IMR-90 (cell line): ENCODE results near the gene OSBPL6. TPM values are rescaled to one million over a fixed set of nuclear protein-coding genes. Genes with fewer than 3 reads are reported as not detected.

Experiments
- ATAC-seq: fragments of 200-7000 bp; cut with Tn5 transposase; 2 replicates; pipeline ENCODE4 v1.9.1; 2020; ENCODE audit warnings: low read depth, mild to moderate bottlenecking, moderate library complexity
- BruUV-seq: library from RNA; stranded (reverse); fragments of 400-500 nt; replicated peaks from 2 replicates; lab custom pipeline; 2021; lab: Mats Ljungman, UMichigan
- CTCF ChIA-PET: fragments of 300-600 bp; formaldehyde crosslinking; extraction: SDS; loops from one replicate; lab custom pipeline; 2021; ENCODE audit warnings: antibody characterized with exemption; lab: Yijun Ruan, JAX
- POLR2A ChIA-PET: fragments of 300-600 bp; sonication (Branson Sonifier 250); formaldehyde crosslinking; loops from one replicate; lab custom pipeline; 2022; ENCODE audit warnings: antibody characterized with exemption; ENCODE audit not compliant: unreplicated experiment; lab: Charles Lee
- DNase-seq: peaks from one replicate; pipeline ENCODE4 v3.0.0; 2013
- H2AFZ ChIP-seq: replicated peaks from 2 replicates; pipeline ENCODE3; 2013; ENCODE audit warnings: low read length, mild to moderate bottlenecking; ENCODE audit not compliant: poor library complexity
- H2AK5ac ChIP-seq: 2 replicates; pipeline ENCODE4 v1.6.1; 2013; ENCODE audit warnings: low read depth, low read length, inconsistent platforms
- H2AK9ac ChIP-seq: replicated peaks from 2 replicates; pipeline ENCODE3; 2013; ENCODE audit warnings: mild to moderate bottlenecking, low read depth, low read length, moderate library complexity; ENCODE audit not compliant: poor library complexity
- H2BK120ac ChIP-seq: 2 replicates; pipeline ENCODE4 v1.6.1; 2013; ENCODE audit warnings: low read depth, low read length, inconsistent platforms
- H2BK15ac ChIP-seq: 3 replicates; pipeline ENCODE4 v1.6.1; 2013; ENCODE audit warnings: low read depth, low read length, inconsistent platforms
- H2BK20ac ChIP-seq: 2 replicates; pipeline ENCODE4 v1.6.1; 2013; ENCODE audit warnings: low read depth, mild to moderate bottlenecking, inconsistent platforms, low read length, moderate library complexity
- H2BK5ac ChIP-seq: 2 replicates; pipeline ENCODE4 v1.6.1; 2013; ENCODE audit warnings: mild to moderate bottlenecking, low read depth, low read length, inconsistent platforms; ENCODE audit not compliant: poor library complexity, severe bottlenecking
- H3K14ac ChIP-seq: replicated peaks from 2 replicates; pipeline ENCODE4 v1.6.1; 2013; ENCODE audit warnings: low read depth, low read length, inconsistent platforms
- H3K18ac ChIP-seq: 2 replicates; pipeline ENCODE4 v1.6.1; 2013; ENCODE audit warnings: low read depth, low read length, control low read depth
- H3K23ac ChIP-seq: 2 replicates; pipeline ENCODE4 v1.6.1; 2013; ENCODE audit warnings: low read depth, low read length, inconsistent platforms
- H3K27ac ChIP-seq: 2 replicates; pipeline ENCODE4 v1.5.1; 2013; ENCODE audit warnings: mild to moderate bottlenecking, control low read depth, low read length; ENCODE audit not compliant: insufficient read depth
- H3K27me3 ChIP-seq: 2 replicates; pipeline ENCODE4 v1.6.1; 2013; ENCODE audit warnings: low read length; ENCODE audit not compliant: control insufficient read depth, insufficient read depth
- H3K36me3 ChIP-seq: 2 replicates; pipeline ENCODE4 v1.6.1; 2013; ENCODE audit warnings: low read length, mixed read lengths; ENCODE audit not compliant: control insufficient read depth, insufficient read depth
- H3K4ac ChIP-seq: 2 replicates; pipeline ENCODE4 v1.6.1; 2013; ENCODE audit warnings: low read depth, low read length, inconsistent platforms
- H3K4me1 ChIP-seq: 2 replicates; pipeline ENCODE4 v1.6.1; 2013; ENCODE audit warnings: low read length, mixed read lengths; ENCODE audit not compliant: control insufficient read depth, insufficient read depth
- H3K4me2 ChIP-seq: 2 replicates; pipeline ENCODE4 v1.6.1; 2013; ENCODE audit warnings: low read depth, mild to moderate bottlenecking, control low read depth, low read length, moderate library complexity
- H3K4me3 ChIP-seq: 2 replicates; pipeline ENCODE4 v1.5.1; 2013; ENCODE audit warnings: low read depth, mild to moderate bottlenecking, control low read depth, low read length, moderate library complexity; ENCODE audit not compliant: insufficient read depth
- H3K56ac ChIP-seq: 2 replicates; pipeline ENCODE4 v1.6.1; 2013; ENCODE audit warnings: low read length, inconsistent platforms; ENCODE audit not compliant: insufficient read depth; ENCODE audit errors: extremely low read depth
- H3K79me1 ChIP-seq, 2 experiments: 2 replicates each; pipeline ENCODE4 v1.6.1; 2013; ENCODE audit warnings: low read length in 2 of 2, inconsistent platforms in 1 of 2, low read depth in 1 of 2
- H3K9ac ChIP-seq: 2 replicates; pipeline ENCODE4 v1.6.1; 2013; ENCODE audit warnings: low read depth, low read length, control low read depth
- H3K9me1 ChIP-seq: 2 replicates; pipeline ENCODE4 v1.6.1; 2013; ENCODE audit warnings: low read length, inconsistent platforms; ENCODE audit not compliant: insufficient read depth
- H3K9me3 ChIP-seq: 2 replicates; pipeline ENCODE4 v1.6.1; 2013; ENCODE audit warnings: low read length; ENCODE audit not compliant: control insufficient read depth, insufficient read depth
- H4K20me1 ChIP-seq: 2 replicates; pipeline ENCODE4 v1.6.1; 2013; ENCODE audit warnings: low read length, inconsistent platforms; ENCODE audit not compliant: insufficient read depth
- H4K5ac ChIP-seq: 2 replicates; pipeline ENCODE4 v1.6.1; 2013; ENCODE audit warnings: mild to moderate bottlenecking, low read depth, low read length, control low read depth
- H4K8ac ChIP-seq, 2 experiments: 2 replicates each; pipeline ENCODE4 v1.6.1; 2013; ENCODE audit warnings: low read depth in 2 of 2, low read length in 2 of 2, control low read depth in 1 of 2, inconsistent platforms in 1 of 2
- H4K91ac ChIP-seq: 2 replicates; pipeline ENCODE4 v1.6.1; 2013; ENCODE audit warnings: low read depth, low read length, inconsistent platforms; ENCODE audit not compliant: insufficient read depth
- BHLHE40 ChIP-seq: fragments of 150-350 bp; IDR thresholded peaks from 2 replicates; pipeline ENCODE4 v1.6.1; 2016; ENCODE audit warnings: mild to moderate bottlenecking, low read depth, low read length
- CEBPB ChIP-seq: IDR thresholded peaks from 2 replicates; pipeline ENCODE4 v1.6.1; 2012; ENCODE audit warnings: low read depth, low read length, improper control_type of control experiment
- CHD1 ChIP-seq: IDR thresholded peaks from 2 replicates; pipeline ENCODE4 v1.6.1; 2012; ENCODE audit warnings: low read depth, low read length, improper control_type of control experiment
- CTCF ChIP-seq: conservative IDR thresholded peaks from 2 replicates; pipeline ENCODE4 v1.5.1; 2012; ENCODE audit warnings: mild to moderate bottlenecking, low read depth, low read length, improper control_type of control experiment
- FOS ChIP-seq: fragments of 150-350 bp; IDR thresholded peaks from 2 replicates; pipeline ENCODE4 v1.6.1; 2016; ENCODE audit warnings: low read depth, low read length
- POLR2A ChIP-seq: IDR thresholded peaks from 2 replicates; pipeline ENCODE4 v1.6.1; 2012; ENCODE audit warnings: mild to moderate bottlenecking, low read depth, low read length
- RAD21 ChIP-seq: IDR thresholded peaks from 2 replicates; pipeline ENCODE4 v1.6.1; 2012; ENCODE audit warnings: low read length, improper control_type of control experiment
- RCOR1 ChIP-seq: IDR thresholded peaks from 2 replicates; pipeline ENCODE4 v1.6.1; 2012; ENCODE audit warnings: mild to moderate bottlenecking, low read length, improper control_type of control experiment; ENCODE audit not compliant: insufficient replicate concordance
- RFX5 ChIP-seq: IDR thresholded peaks from 2 replicates; pipeline ENCODE4 v1.8.0; 2012; ENCODE audit warnings: low read depth, mild to moderate bottlenecking, low read length, moderate library complexity
- SMC3 ChIP-seq: fragments of 150-350 bp; IDR thresholded peaks from 2 replicates; pipeline ENCODE4 v1.6.1; 2016; ENCODE audit warnings: low read depth, mild to moderate bottlenecking, antibody characterized with exemption, low read length, moderate library complexity
- WGBS, 2 experiments: methylation state at CpG; one replicate each; pipeline versions ENCODE4 v1.1.5 to v1.1.7; 2013; ENCODE audit warnings: missing lambda C conversion rate in 2 of 2; ENCODE audit not compliant: insufficient read length in 1 of 2; ENCODE audit errors: extremely low coverage in 2 of 2; 5-methylcytosine and 5-hydroxymethylcytosine counted together
- dilution Hi-C: fragments of 300-500 bp; cut with HindIII; formaldehyde crosslinking; loops from one replicate; pipeline ENCODE4 v1.14.3; 2018; ENCODE audit warnings: low sequenced_read_pairs; ENCODE audit not compliant: unreplicated experiment
- in situ Hi-C: fragments of 300-500 bp; cut with MboI; formaldehyde crosslinking; loops from 3 replicates; pipeline ENCODE4 v1.14.3; 2019; ENCODE audit warnings: low sequenced_read_pairs, inconsistent platforms, mixed read lengths
- intact Hi-C: fragments of 100-400 bp; cut with micrococcal nuclease; formaldehyde crosslinking; loops from 2 replicates; pipeline ENCODE4 v1.10.0; 2022
- polyA plus RNA-seq, 3 experiments: library from polyadenylated mRNA; depleted of rRNA; stranded (reverse); fragments of >200 nt; gene quantifications; 2 replicates each; pipeline ENCODE4 v1.2.3, GENCODE V29; 2012; ENCODE audit warnings: low replicate concordance in 1 of 3
- total RNA-seq: library from RNA; depleted of rRNA; stranded (reverse); fragments of >200 nt; gene quantifications from 2 replicates; pipeline ENCODE4 v1.2.3, GENCODE V29; 2012
- TF ChIP-seq, protein P1 (sequence below): fragments of 150-350 bp; IDR thresholded peaks from 2 replicates; pipeline ENCODE4 v1.6.1; 2016; ENCODE audit warnings: low read depth, mild to moderate bottlenecking, low read length, moderate library complexity, borderline replicate concordance

OSBPL6 gene
- total and polyA plus RNA-seq, 2 of the 4 experiments (the other 2 are of a cell fraction): 3.2 to 3.7 TPM

- no peak overlapping the region for H2AK5ac ChIP-seq
- H3K4me2 ChIP-seq: no peak overlapping the region
- no peaks in the 10 kb centered on the region for H3K79me1 ChIP-seq
- WGBS, 2 experiments: 92% methylated on average over 2 of the region's 4 CpGs; no CpG with 5 or more reads in 1 of the 2 experiments
- H3K9me1 ChIP-seq: 0 out of 2 replicates have a peak, but pooled peaks cover 7% of the 10 kb centered on the region
- dilution Hi-C loops: no loop called here
- BruUV-seq: no TSS peak
- ChIA-PET CTCF (no interaction called here), POLR2A (no interaction called here)
- no peak for DNase-seq
- no peaks in the 10 kb centered on the region for H4K20me1 ChIP-seq
- H2BK20ac ChIP-seq: no peak overlapping the region
- no peak for TF ChIP-seq RFX5
- no peak for TF ChIP-seq RAD21
- no peak for TF ChIP-seq CTCF
- TF ChIP-seq BHLHE40: no peak
- TF ChIP-seq POLR2A: no peak
- TF ChIP-seq, protein P1, sequence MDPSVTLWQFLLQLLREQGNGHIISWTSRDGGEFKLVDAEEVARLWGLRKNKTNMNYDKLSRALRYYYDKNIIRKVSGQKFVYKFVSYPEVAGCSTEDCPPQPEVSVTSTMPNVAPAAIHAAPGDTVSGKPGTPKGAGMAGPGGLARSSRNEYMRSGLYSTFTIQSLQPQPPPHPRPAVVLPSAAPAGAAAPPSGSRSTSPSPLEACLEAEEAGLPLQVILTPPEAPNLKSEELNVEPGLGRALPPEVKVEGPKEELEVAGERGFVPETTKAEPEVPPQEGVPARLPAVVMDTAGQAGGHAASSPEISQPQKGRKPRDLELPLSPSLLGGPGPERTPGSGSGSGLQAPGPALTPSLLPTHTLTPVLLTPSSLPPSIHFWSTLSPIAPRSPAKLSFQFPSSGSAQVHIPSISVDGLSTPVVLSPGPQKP: no peak
- no peak for TF ChIP-seq FOS
- no peak for TF ChIP-seq CEBPB
- TF ChIP-seq CHD1: no peak
- TF ChIP-seq SMC3: no peak
- no peak for TF ChIP-seq RCOR1
- no peaks in the 10 kb centered on the region for H3K9me3 ChIP-seq
- H3K14ac ChIP-seq: no peak overlapping the region
- H4K91ac ChIP-seq: no peak overlapping the region
- no peak for ATAC-seq
- H3K27me3 ChIP-seq: no peaks in the 10 kb centered on the region
- H3K18ac ChIP-seq: no peak overlapping the region
- no peak overlapping the region for H2BK120ac ChIP-seq
- in situ Hi-C loops: no loop called here
- H2AK9ac ChIP-seq: no peak overlapping the region
- no peak overlapping the region for H2BK15ac ChIP-seq
- H3K4me1 ChIP-seq: no peaks in the 10 kb centered on the region
- H3K4me3 ChIP-seq: no peak overlapping the region
- intact Hi-C loops: no loop called here
- no peak overlapping the region for H2AFZ ChIP-seq
- H3K9ac ChIP-seq: no peak overlapping the region
- no peak overlapping the region for H3K4ac ChIP-seq
- H4K8ac ChIP-seq: no peak overlapping the region
- H3K27ac ChIP-seq: no peak overlapping the region
- no peak overlapping the region for H4K5ac ChIP-seq
- no peak overlapping the region for H3K56ac ChIP-seq
- no peak overlapping the region for H2BK5ac ChIP-seq
- H3K23ac ChIP-seq: no peak overlapping the region
- no peaks in the 10 kb centered on the region for H3K36me3 ChIP-seq
Observed at GRCh38 chr2:178379162-178380004, 185.1 kb downstream of the OSBPL6 start.
